ENCODE results near the gene DBP. TPM values are rescaled to one million over a fixed set of nuclear protein-coding genes. Genes with fewer than 3 reads are reported as not detected.

The DBP gene
- total and polyA plus RNA-seq, 10 donors, result 11.4 to 29.5 (median 23.3) TPM

DNA sequence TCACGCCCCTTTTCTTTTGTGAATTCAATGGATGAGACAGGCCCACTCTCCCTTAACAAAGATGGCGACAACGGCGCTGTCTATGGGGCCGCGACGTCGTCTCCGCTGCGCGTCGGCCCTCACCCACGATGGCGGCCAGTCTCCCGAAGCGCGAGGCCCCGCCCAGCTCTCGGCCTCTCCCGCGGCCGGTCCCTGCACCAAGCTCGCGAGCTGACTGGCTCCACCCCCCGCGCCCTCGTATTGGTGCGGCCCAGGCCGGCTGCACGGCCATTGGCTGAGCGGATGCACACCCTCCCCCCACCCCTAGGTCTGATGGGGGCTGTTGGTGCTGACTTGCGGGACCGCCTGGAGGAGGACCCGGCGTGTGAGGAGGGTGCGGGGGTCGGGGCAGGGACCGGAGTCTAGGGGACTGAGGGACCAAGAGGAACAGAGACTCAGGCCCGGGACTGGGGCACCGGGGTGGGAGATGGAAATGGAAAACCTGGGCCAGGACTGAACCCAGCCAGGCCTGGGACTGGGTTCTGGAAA, 13.0 kb downstream of the DBP start:
- DNase-seq, result peak; percentile 100
- peak overlapping the region; percentile 32 to 96 (median 76) for H3K27ac ChIP-seq
- intact Hi-C loops (cut with DNase I; ENCODE audit: low total_unique reads), result no loop called here
- H3K4me1 ChIP-seq, result peaks cover 18 to 93% (median 45%) of the 10 kb centered on the region in 6 donors
- H3K9me3 ChIP-seq, result no peaks in the 10 kb centered on the region
- H3K36me3 ChIP-seq, result peaks cover 0 to 63% (median 11%) of the 10 kb centered on the region in 6 donors
- H3K27me3 ChIP-seq (replicated peaks in 1 of 7), result no peaks in the 10 kb centered on the region
- TF ChIP-seq, protein P1, sequence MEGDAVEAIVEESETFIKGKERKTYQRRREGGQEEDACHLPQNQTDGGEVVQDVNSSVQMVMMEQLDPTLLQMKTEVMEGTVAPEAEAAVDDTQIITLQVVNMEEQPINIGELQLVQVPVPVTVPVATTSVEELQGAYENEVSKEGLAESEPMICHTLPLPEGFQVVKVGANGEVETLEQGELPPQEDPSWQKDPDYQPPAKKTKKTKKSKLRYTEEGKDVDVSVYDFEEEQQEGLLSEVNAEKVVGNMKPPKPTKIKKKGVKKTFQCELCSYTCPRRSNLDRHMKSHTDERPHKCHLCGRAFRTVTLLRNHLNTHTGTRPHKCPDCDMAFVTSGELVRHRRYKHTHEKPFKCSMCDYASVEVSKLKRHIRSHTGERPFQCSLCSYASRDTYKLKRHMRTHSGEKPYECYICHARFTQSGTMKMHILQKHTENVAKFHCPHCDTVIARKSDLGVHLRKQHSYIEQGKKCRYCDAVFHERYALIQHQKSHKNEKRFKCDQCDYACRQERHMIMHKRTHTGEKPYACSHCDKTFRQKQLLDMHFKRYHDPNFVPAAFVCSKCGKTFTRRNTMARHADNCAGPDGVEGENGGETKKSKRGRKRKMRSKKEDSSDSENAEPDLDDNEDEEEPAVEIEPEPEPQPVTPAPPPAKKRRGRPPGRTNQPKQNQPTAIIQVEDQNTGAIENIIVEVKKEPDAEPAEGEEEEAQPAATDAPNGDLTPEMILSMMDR (IDR thresholded peaks at IDR 0.05 in 8 of 11, conservative IDR thresholded peaks at IDR 0.05 in 3 of 11), result peak in 1 of 11 experiments; percentile 10
- TF ChIP-seq POLR2AphosphoS5 (IDR thresholded peaks at IDR 0.05) (peak; percentile 63 to 89 (median 79)), POLR2A (IDR thresholded peaks at IDR 0.05) (no peak)
- H3K4me3 ChIP-seq, result peak overlapping the region in 7 of 8 donors; percentile 15 to 67 (median 36)
- 0 to 2% (median 1%) methylated on average over 14 to 40 of the region's 40 CpGs for WGBS, 5 donors

DNA sequence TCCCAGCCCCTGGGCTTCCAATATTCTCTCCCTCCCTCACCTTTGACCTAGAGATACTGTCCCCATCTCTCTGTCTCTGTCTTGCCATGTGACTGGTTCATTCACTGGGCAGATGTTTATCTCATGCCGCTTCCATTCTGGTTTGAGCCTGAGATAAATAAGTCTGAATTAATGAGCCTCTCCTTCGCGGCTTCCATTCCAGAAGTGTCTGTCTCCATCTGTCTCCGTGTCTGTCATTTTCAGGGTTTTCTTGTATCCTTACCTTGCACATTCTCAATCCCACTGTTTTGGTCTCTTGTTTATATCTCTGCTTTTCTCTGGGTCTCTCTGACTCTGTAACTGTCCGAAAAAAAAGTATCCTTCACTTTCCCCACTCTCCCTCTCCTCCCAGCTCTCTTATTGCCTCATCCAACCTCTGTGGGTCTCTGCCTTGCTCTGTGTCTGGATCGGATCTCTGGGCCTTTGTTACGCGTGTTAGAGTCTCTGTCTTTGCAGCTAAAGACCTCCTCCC, 13.6 kb downstream of the DBP start:
- TF ChIP-seq, protein P1 (IDR thresholded peaks at IDR 0.05 in 8 of 11, conservative IDR thresholded peaks at IDR 0.05 in 3 of 11), result no peak
- no peak for TF ChIP-seq POLR2A (IDR thresholded peaks at IDR 0.05)
- no peak for TF ChIP-seq POLR2AphosphoS5 (IDR thresholded peaks at IDR 0.05)
- Histone ChIP-seq H3K4me3 (peak overlapping the region in 6 of 8 donors; percentile 21 to 67 (median 38)), H3K27me3 (replicated peaks in 1 of 7) (no peaks in the 10 kb centered on the region), H3K36me3 (peaks cover 0 to 58% (median 9%) of the 10 kb centered on the region in 6 donors), H3K4me1 (peaks cover 18 to 90% (median 47%) of the 10 kb centered on the region in 6 donors), H3K27ac (peak overlapping the region in 7 of 8 donors; percentile 64 to 96 (median 78)), H3K9me3 (no peaks in the 10 kb centered on the region)
- DNase-seq, result no peak
- intact Hi-C loops (cut with DNase I; ENCODE audit: low total_unique reads), result no loop called here
- 42 to 47% (median 43%) methylated on average over 8 of the region's 8 CpGs for WGBS, 5 donors

DNA sequence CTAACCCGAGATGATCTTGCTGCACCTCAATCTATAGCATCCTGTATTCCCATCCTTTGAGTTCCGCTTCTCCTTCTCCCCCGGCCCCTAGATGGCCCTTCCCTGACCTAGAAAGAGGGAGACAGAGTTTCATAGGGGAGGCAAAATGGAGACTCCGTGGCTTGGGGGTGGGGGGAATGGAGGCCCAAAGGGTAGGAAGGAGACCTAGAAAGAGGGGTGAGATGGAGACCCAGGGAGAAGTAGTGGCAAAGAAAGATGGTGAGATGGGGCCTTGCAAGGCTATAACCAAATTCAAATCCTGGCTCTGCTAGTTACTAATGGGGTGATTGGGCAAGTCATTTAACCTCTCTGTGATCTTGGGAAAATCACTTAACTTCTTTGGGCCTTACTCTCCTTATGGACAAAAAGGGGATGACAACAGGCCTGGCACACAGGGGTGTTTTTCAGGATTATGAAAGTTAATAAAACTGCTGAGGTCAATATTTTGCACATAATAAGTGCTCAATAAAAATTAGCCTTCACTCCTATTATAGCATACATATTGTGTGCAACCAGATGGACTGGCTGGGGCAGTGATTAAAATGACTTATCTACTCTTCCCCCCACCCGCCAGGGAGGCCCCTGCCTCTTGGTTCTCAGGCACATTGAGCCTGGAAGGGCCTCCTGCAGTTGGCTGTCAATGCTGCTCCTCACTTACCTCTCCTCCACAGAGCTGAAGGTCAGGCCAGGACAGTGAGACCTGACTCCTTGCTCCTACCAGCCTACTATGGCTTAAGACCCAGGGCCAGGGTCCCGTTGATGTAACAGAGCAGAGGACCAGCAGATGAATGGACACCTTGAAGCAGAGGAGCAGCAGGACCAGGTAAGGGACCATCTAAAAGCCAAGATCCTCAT, 17.2 kb downstream of the DBP start:
- no peaks in the 10 kb centered on the region for H3K27me3 ChIP-seq (replicated peaks in 1 of 7)
- H3K27ac ChIP-seq, result peak overlapping the region; percentile 59 to 96 (median 91)
- DNase-seq, result peak; percentile 78
- peaks cover 8 to 57% (median 29%) of the 10 kb centered on the region in 6 donors for H3K36me3 ChIP-seq
- WGBS, 5 donors, result 28 to 33% (median 30%) methylated on average over 6 of the region's 6 CpGs
- TF ChIP-seq POLR2AphosphoS5 (IDR thresholded peaks at IDR 0.05) (no peak), POLR2A (IDR thresholded peaks at IDR 0.05) (no peak)
- TF ChIP-seq, protein P1 (IDR thresholded peaks at IDR 0.05 in 8 of 11, conservative IDR thresholded peaks at IDR 0.05 in 3 of 11), result peak in 1 of 11 experiments; percentile 12
- no peaks in the 10 kb centered on the region for H3K9me3 ChIP-seq
- peak overlapping the region; percentile 8 to 88 (median 71) for H3K4me3 ChIP-seq
- intact Hi-C loops (cut with DNase I; ENCODE audit: low total_unique reads), result no loop called here
- H3K4me1 ChIP-seq, result peaks cover 40 to 92% (median 77%) of the 10 kb centered on the region in 6 donors

Data from spleen (tissue), 11 donors.